GM18867 (cell line): ENCODE results near the gene F8.
"Not testable (repeated sequence)": the region's sequence is repeated elsewhere in the genome, so short reads cannot be mapped to it uniquely, and the experiment has no call there.

Experiments used
- ATAC-seq: cut with Tn5 transposase; IDR thresholded peaks from one replicate; pipeline ENCODE4 v1.9.1; 2021; ENCODE audit warnings: mild to moderate bottlenecking, moderate library complexity; ENCODE audit not compliant: unreplicated experiment

The F8 gene

DNA sequence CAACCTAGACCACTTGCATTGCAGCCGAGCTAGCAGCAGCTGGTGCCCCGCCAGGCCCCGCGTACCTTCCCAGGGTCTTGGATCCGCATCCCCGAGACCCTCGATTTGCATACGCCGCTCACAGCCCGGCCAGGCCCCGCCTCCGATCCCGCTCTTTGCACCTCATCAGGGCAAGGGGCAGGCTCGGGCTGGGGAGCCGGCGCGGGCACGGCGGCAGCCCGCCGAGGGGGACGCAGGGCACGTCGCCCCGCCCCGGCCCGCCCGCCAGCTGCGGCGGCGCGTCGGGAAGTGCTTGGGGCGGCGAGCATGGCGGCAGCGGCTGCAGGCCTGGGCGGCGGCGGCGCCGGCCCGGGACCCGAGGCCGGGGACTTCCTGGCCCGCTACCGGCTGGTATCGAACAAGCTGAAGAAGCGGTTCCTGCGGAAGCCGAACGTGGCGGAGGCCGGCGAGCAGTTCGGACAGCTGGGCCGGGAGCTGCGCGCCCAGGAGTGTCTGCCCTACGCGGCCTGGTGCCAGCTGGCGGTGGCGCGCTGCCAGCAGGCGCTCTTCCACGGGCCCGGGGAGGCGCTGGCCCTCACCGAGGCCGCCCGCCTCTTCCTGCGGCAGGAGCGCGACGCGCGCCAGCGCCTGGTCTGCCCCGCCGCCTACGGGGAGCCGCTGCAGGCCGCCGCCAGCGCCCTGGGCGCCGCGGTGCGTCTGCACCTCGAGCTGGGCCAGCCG is 136.3 kb downstream of the F8 start, which contains the start of gene F8A1:
Gene F8A1, plus strand, starts transcription at position 287 of the 720 bp plus-strand sequence. Its CDS starts 20 bp downstream, at position 307.
- ATAC-seq, result peak; percentile 75

GRCh38 chrX:154885549-154885948 is 137.0 kb downstream of the F8 start:
- ATAC-seq, result not testable (repeated sequence)

- ATAC-seq, result not testable (repeated sequence)
These were observed 137.5 kb downstream of the F8 start for GRCh38 chrX:154885057-154885456.

DNA sequence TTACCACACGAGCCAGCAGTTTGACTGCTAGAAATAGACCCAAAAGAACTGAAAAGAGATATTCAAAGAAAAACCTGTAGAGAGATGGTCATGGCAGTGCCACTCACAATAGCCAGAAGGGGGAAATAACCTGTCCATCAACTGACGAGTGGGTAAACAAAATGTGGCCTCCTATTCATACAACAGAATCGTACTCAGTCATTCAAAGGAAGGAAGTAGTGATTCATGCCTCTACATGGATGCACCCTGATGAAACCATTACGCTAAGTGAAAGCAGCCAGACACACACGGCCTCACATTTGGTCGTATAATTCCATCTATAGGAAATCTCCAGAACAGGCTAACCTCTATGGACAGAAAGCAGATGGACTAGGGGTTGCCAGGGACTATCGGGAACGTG is 138.5 kb downstream of the F8 start:
- not testable (repeated sequence) for ATAC-seq

GRCh38 chrX:154873329-154873728 is 149.2 kb downstream of the F8 start:
- ATAC-seq, result no peak

DNA sequence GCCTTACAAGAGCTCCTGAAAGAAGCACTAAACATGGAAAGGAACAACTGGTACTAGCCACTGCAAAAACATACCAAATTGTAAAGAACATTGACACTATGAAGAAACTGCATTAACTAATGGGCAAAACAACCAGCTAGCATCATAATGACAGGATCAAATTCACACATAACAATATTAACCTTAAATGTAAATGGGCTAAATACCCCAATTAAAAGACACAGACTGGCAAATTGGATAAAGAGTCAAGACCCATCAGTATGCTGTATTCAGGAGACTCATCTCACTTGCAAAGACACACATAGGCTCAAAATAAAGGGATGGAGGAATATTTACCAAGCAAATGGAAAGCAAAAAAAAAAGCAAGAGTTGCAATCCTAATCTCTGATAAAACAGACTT is 154.0 kb downstream of the F8 start:
- not testable (repeated sequence) for ATAC-seq

- ATAC-seq, result no peak
These were observed 167.3 kb downstream of the F8 start for GRCh38 chrX:154855256-154855655.

DNA sequence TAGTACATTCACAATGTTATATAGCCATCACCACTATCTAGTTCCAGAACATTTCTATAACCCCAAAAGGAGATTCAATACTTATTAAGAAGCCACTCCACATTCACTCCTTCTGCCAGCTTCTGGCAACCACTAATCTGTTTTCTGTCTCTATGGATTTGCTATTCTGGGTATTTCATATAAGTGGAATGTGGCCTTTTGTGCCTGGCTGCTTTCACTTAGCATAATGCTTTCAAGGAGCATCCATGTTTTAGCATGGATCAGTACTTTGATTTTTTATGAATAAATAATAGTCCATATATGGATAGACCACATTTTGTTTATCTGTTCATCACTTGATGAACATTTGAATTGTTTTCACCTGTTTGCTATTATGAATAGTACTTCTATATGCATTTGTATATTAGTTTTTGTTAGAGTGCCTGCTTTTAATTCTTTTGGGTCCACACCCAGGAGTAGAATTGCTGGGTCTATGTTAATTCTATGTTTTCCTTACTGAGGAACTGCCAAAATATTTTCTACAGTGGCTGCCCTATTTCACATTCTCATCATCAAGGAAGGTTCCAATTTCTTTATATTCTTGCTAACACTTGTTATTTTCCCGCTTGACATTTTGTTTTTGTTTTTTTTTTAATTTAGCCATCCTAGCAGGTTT is 171.4 kb downstream of the F8 start:
- no peak for ATAC-seq

GRCh38 chrX:154840856-154841255 is 181.7 kb downstream of the F8 start:
- no peak for ATAC-seq

DNA sequence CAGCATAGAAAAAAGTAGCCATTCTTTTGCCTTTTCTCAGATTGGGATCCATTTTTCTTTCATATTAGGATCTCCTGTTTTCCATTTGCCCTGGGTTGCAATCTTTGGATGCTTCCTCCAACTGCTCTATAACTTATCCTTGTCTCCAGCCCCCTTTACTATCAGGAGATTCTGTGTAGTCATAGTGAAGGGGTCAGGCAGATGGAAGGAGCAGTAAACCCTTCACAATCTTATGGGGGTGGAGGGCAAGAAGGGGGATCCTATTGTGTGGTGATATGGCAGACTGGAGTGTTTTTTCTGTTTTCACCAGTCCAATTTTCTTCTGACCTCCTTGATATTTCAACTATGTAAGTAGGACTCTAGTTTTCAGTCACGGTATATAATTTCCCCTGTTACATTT is 186.4 kb downstream of the F8 start:
- ATAC-seq, result no peak

GRCh38 chrX:154834562-154834961 is 188.0 kb downstream of the F8 start, which contains the start of gene SMIM9:
SMIM9 (minus strand) TSS chrX:154834662; CDS start chrX:154830856, 3,806 bp downstream.
- ATAC-seq, result no peak

GRCh38 chrX:154833746-154834274 is 188.7 kb downstream of the F8 start:
- ATAC-seq, result no peak

DNA sequence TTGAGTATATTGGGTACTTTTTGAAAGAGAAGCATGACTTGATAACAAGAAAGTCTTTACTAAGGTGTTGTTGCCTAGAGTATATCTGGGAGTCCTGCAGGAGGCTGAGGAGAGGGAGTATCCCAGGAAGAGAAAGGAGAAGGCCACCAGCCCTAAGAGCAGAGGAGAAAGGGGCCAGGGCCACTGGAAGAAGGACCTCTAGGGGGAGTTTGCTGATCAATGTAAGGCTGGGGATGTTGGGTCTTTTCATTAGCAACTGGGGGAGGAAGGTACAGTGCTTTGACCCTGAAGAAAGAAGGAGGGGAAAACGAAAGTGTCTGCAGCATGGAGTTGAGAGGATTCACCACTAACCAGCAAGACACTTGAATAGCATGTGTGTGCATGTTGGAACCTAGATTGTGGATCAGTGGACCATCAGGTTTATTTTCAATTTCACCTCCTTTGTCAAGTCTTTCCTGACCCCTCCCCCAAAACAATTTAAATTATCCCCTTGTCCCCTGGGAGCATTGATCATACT is 192.5 kb downstream of the F8 start:
- no peak for ATAC-seq

DNA sequence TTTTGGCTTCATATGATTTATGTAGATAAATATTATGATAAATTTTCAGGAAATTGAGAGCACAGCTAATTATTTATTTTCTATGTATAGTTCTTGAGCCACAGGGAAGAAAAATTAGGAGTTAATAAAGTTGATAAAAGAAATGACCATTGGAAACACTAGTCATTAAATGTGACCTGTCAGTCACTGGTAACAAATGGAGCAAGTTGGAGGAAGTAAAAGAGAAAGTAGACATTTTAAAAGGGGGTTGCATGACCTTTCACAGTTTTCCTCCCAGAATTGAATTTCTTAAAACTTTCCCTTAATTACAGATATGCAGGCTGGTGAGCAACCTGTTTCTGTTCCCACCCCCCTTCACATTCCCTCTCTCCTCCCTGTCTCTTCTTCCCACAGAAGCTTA is 193.4 kb downstream of the F8 start:
- ATAC-seq, result no peak

DNA sequence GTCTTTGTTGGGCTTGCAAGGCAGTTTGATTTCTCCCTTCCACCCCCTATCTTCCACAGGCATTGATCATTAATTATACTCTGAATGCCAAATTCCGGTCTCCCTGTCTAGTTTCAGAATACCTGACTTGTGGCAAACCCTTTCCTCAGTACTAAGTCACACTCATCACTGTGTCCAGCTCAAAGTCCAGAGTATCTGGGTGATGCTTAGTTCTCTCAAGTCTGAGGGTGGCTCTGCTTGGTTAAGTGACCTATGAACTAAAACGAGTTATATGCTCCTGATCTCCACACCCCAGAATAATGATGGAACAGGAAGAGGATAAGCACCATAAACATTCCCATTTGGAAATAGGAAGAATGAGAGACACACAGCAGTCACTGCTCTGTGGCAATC is 194.5 kb downstream of the F8 start:
- no peak for ATAC-seq

DNA sequence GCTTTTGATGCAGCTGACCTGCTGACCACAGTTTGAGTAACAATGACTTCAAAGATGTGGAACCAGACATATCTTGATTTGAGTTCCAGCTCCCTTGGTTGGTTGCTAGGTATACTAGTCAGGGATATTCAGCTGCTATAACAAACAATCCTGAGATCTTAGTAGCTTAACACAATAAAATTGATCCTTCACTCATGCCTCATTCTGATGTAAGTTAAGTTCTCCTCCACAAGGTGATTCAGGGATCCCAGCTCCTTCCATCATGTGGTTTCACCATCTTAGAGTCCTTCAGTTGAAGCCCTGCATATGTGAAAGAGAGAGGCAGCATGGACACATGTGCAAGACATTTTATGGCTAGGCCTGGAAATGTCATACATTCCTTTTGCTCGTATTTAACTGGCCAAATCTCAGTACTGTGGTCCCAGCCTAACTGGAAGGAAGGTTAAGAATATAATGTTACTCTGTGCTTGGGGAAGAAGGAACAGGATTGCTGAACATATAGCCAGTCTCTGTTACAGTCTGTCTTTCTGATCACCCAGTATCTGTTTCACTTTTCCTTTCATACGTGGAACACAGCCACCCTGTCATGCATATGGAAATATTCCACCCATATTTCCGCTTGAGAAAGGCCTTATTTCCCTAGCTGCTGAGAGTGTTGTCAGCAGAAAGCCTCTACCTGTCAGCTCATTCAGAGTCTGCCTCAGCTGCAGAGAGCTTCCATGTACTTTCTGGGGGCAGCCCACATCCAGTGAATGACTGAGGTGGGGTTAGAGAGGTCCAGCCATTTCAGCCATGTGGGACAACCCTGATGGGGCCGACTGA is 195.1 kb downstream of the F8 start:
- ATAC-seq, result peak; percentile 96

DNA sequence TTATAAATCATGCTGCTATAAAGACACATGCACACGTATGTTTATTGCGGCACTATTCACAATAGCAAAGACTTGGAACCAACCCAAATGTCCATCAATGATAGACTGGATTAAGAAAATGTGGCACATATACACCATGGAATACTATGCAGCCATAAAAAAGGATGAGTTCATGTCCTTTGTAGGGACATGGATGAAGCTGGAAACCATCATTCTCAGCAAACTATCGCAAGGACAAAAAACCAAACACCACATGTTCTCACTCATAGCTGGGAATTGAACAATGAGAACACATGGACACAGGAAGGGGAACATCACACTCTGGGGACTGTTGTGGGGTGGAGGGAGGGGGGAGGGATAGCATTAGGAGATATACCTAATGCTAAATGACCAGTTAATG is 196.9 kb downstream of the F8 start:
- not testable (repeated sequence) for ATAC-seq

DNA sequence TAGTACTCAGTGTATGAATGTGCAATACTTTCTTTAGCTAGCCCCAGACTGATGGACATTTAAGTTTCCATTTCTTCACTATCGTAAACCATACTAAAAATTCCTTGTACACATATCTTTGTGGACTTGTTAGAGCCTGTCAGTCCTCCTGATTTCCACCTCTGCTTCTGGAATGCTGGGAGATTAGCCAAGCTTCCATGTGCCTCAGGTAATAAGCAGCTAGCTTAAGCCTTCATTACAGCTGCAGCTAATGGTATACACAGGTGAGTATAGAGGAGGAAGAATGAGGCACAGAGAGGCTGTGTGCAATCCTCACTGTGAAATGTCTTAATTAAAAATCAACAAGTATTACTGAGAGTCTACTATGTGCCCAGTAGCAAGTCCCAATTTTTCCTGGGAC is 197.9 kb downstream of the F8 start:
- ATAC-seq, result no peak

DNA sequence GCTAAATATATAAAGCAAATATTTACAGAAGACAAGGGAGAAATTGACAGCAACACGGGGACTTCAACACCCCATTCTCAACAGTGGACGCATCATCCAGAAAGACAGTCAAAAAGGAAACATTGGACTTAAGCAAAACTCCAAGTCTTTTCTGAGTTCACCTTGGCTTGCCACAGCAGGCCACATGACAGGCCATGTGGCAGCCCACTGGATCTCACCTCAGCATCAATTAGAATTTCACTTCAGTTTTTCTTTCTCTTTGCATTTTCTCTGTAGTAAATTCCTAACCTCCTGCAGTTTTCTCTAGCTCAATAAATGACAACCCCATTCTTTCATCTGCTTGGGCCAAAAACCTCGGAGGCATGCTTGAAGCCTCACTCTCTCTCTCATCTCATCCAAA is 200.5 kb downstream of the F8 start:
- no peak for ATAC-seq

DNA sequence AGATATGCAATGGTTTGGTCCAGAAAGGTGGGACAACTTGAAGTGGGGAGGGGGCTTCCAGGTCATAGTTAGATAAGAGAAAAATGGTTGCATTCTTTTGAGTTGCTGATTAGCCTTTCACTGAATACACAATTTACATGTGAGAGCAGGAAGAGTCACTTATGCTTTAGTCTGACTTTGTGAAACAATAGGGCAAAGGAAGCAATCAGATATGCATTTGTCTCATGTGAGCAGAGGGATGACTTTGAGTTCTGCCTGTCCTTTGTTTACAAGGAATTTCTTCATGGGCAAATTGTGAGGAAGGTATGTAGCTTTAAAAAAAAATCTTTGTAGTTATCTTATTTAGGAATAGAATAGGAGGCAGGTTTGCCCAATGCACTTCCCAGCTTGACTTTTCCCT is 201.0 kb downstream of the F8 start:
- no peak for ATAC-seq

- peak; percentile 85 for ATAC-seq
These were observed 202.7 kb downstream of the F8 start for GRCh38 chrX:154819771-154820341.
